DMS53 treated with DMSO at 0.1 percent for 48 hours (cell line): ENCODE results near the gene MAST4.

Source experiments
- DNase-seq: peaks from one replicate; lab custom pipeline; 2025; ENCODE audit not compliant: unreplicated experiment; lab: John Stamatoyannopoulos, UW

Gene MAST4

GRCh38 chr5:66595756-66596635 is at the start of gene MAST4:
Gene MAST4, plus strand, starts transcription at chr5:66596393. Its CDS starts 263 bp downstream, at chr5:66596656.
- DNase-seq = peak; percentile 88

- DNase-seq = no peak
These were observed 49.7 kb upstream of the MAST4 start for GRCh38 chr5:66546541-66546940.

- no peak for DNase-seq
These were observed 44.9 kb upstream of the MAST4 start for GRCh38 chr5:66551338-66551737.

GRCh38 chr5:66551945-66552344 is 44.2 kb upstream of the MAST4 start:
- no peak for DNase-seq

- peak; percentile 34 for DNase-seq
These were observed 42.8 kb upstream of the MAST4 start for GRCh38 chr5:66553368-66553912.

GRCh38 chr5:66553916-66554575 is 42.1 kb upstream of the MAST4 start:
- DNase-seq = no peak

GRCh38 chr5:66554884-66555283 is 41.3 kb upstream of the MAST4 start:
- DNase-seq = no peak

- DNase-seq = peak; percentile 42
These were observed 37.6 kb upstream of the MAST4 start for GRCh38 chr5:66558560-66558959.

- no peak for DNase-seq
These were observed 35.8 kb upstream of the MAST4 start for GRCh38 chr5:66560371-66560770.

- no peak for DNase-seq
These were observed 34.8 kb upstream of the MAST4 start for GRCh38 chr5:66561256-66561990.

- DNase-seq = no peak
These were observed 30.3 kb upstream of the MAST4 start for GRCh38 chr5:66565878-66566277.

GRCh38 chr5:66567474-66567873 is 28.7 kb upstream of the MAST4 start:
- no peak for DNase-seq

- DNase-seq = no peak
These were observed 26.0 kb upstream of the MAST4 start for GRCh38 chr5:66570201-66570600.

- no peak for DNase-seq
These were observed 22.5 kb upstream of the MAST4 start for GRCh38 chr5:66573733-66574132.

GRCh38 chr5:66582499-66583165 is 13.6 kb upstream of the MAST4 start:
- no peak for DNase-seq

GRCh38 chr5:66585291-66585690 is 10.9 kb upstream of the MAST4 start:
- no peak for DNase-seq

- no peak for DNase-seq
These were observed 8.4 kb upstream of the MAST4 start for GRCh38 chr5:66587771-66588170.

- no peak for DNase-seq
These were observed 516 bp downstream of the MAST4 start for GRCh38 chr5:66596636-66597182.

- DNase-seq = peak; percentile 59
These were observed 1.1 kb downstream of the MAST4 start for GRCh38 chr5:66597183-66597757.

- no peak for DNase-seq
These were observed 6.4 kb downstream of the MAST4 start for GRCh38 chr5:66602621-66603020.
